ENCODE results near the gene HIPK4.
"Not testable (repeated sequence)": the region's sequence is repeated elsewhere in the genome, so short reads cannot be mapped to it uniquely, and the experiment has no call there.

Gene HIPK4

DNA sequence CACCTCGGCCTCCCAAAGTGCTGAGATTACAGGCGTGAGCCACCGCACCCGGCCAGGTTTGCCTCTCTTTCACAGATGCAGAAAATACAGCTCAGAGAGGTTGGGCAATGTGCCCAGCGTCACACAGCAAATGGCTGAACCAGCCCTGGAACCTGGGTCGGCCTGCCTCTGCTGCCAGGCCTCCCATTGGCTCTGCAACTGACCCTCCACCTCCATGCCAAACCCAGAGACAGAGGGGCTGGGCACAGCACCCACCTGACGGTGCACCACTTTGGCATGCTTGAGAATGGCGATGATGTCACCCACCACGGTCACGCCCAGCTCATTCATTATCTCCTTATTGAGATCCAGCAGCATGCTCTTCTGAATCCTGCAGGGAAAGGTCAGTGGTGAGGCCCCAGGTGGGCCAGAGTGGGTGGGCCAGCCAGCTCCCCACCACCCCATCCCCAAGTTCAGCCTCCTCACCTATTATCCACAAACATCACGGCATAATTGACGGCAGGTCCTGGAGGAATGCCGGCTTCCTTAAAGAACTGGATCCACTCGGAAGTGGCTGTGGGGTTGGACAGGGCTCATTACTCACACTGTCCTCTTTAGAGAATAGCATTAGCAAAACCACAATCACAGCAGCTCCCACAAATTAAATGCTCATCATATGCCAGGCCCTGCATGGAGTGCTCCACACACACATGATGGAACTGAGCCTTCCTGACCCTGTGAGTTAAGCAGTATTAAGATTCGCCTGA lies 54.0 kb downstream of the HIPK4 start:
- DNase-seq = no peak

DNA sequence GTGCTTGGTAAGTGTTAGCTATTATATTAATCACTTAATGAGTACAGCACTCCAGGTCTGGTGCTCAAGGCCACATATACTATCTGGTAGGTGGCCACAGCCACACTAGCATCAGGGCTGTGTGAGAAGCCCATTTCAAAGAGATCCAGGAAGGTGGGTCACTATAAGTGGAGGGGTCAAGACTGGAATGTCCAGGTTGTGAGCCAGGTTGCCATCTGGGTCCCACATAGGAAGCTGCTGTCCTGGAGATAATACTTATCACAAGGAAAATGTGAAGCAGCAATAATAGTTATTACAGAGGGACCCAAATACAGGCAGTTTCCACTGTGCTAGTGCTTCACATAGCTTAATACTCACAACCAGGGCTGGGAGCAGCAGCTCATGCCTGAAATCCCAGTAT lies 54.9 kb downstream of the HIPK4 start:
- no peak for DNase-seq

GRCh38 chr19:40333083-40333482 lies 56.9 kb downstream of the HIPK4 start:
- not testable (repeated sequence) for DNase-seq

- no peak for DNase-seq
Observed at GRCh38 chr19:40332669-40333068, 57.3 kb downstream of the HIPK4 start.

DNA sequence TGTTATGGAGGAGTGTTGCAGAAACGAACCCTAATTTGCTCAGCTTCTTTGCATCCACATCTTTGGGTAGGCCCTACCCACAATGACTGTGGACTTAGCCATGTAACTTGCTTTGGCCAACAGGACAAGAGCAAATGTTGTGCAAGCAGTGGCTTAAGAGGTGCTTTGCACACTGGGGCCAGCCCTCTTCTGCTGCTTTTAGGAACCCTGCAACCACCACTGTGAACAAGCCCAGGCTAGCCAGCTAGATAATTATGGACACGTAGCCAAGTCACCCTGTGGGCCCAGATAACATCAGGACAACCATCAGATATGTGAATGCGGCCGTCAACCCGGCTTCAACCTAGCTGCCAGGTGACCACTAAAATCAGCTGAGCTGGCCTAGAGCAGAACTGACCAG lies 58.9 kb downstream of the HIPK4 start:
- DNase-seq = no peak

Data from T-helper 2 cell (primary cell).